Breast epithelium (tissue), 3 donors: ENCODE measurements around the gene AP3S1.

ENCODE experiments used
- POLR2A ChIP-seq: fragments of 450-650 bp; IDR thresholded peaks from one replicate; pipeline ENCODE4 v1.6.1; 2016; ENCODE audit warnings: antibody characterized with exemption, mild to moderate bottlenecking, moderate library complexity
- TF ChIP-seq, protein P1 (sequence below), 3 donors: fragments of 450-650 bp; IDR thresholded peaks; one replicate each; pipeline ENCODE4 v1.5.1; 2016 to 2017; ENCODE audit warnings: antibody characterized with exemption in 3 of 3, mild to moderate bottlenecking in 3 of 3, moderate library complexity in 3 of 3

DNA sequence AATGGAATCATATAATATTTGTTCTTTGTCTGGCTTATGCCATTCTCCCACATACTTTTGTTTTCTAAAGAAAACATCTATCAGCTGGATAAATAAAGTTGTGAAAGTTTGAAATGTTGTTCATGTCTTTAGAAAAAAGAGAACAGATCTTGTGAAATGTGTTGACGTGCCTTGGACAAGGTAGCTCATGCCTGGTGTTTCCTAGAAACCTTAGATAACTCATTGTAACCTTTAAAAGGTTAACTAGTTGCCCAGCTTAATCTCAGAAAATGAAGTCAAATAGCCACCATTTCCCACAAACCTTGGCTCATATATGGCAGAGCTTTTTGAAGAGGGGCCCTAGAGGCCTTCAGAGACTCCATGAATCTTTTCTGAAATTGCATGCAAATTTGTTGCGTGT, 40.6 kb upstream of the AP3S1 start:
- TF ChIP-seq, protein P1, sequence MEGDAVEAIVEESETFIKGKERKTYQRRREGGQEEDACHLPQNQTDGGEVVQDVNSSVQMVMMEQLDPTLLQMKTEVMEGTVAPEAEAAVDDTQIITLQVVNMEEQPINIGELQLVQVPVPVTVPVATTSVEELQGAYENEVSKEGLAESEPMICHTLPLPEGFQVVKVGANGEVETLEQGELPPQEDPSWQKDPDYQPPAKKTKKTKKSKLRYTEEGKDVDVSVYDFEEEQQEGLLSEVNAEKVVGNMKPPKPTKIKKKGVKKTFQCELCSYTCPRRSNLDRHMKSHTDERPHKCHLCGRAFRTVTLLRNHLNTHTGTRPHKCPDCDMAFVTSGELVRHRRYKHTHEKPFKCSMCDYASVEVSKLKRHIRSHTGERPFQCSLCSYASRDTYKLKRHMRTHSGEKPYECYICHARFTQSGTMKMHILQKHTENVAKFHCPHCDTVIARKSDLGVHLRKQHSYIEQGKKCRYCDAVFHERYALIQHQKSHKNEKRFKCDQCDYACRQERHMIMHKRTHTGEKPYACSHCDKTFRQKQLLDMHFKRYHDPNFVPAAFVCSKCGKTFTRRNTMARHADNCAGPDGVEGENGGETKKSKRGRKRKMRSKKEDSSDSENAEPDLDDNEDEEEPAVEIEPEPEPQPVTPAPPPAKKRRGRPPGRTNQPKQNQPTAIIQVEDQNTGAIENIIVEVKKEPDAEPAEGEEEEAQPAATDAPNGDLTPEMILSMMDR (IDR thresholded peaks at IDR 0.05): no peak
- TF ChIP-seq POLR2A: no peak
